ENCODE data around the gene FBXL7. TPM values are rescaled to one million over a fixed set of nuclear protein-coding genes. Genes with fewer than 3 reads are reported as not detected.

Gene FBXL7
- total and polyA plus RNA-seq, 9 of the 15 experiments (the other 6 are each of a cell fraction or from before 2014, with no cell fraction given): 0.04 to 0.08 TPM; not detected in 7

GRCh38 chr5:15783734-15784133 lies 283.8 kb downstream of the FBXL7 start:
- Histone ChIP-seq H4K20me1 (replicated peaks; ENCODE audit: control insufficient read depth, insufficient read depth, low read length) (no peaks in the 10 kb centered on the region), H3K36me3 (ENCODE audit: control insufficient read depth, insufficient read depth, low read length) (no peaks in the 10 kb centered on the region), H3K9me3 (replicated peaks; ENCODE audit: control insufficient read depth, insufficient read depth, low read depth, low read length) (no peaks in the 10 kb centered on the region), H3K27me3 (ENCODE audit: control insufficient read depth in 2 of 2, insufficient read depth in 2 of 2, low read length in 2 of 2) (no peaks in the 10 kb centered on the region), H3K4me3 (no peak overlapping the region), H3K4me2 (ENCODE audit: insufficient read depth, low read length) (no peak overlapping the region), H3K27ac (ENCODE audit: extremely low read depth, low read depth, low read length) (no peak overlapping the region), H2AFZ (ENCODE audit: low read depth, low read length) (no peak overlapping the region), H3K4me1 (replicated peaks in 1 of 2; ENCODE audit: control insufficient read depth in 2 of 2, insufficient read depth in 2 of 2, low read length in 2 of 2) (no peaks in the 10 kb centered on the region), H3K9me1 (ENCODE audit: control insufficient read depth, insufficient read depth, low read length) (no peaks in the 10 kb centered on the region), H3K79me2 (ENCODE audit: control insufficient read depth, insufficient read depth, low read length) (no peaks in the 10 kb centered on the region), H3K9ac (ENCODE audit: insufficient read depth in 1 of 2, low read depth in 2 of 2, low read length in 2 of 2) (no peak overlapping the region)
- TF ChIP-seq MYBL2 (IDR thresholded peaks at IDR 0.05; ENCODE audit: low read depth): no peak
- TF ChIP-seq MYBL2 (CRISPR knock-in tag; IDR thresholded peaks at IDR 0.05; ENCODE audit: borderline replicate concordance): no peak
- TF ChIP-seq NFIC (IDR thresholded peaks at IDR 0.05): peak; percentile 81
- BruUV-seq (replicated peaks): no TSS peak
- DNase-seq (ENCODE audit: extremely low read depth in 1 of 4, low spot score in 3 of 4) (no peak), FAIRE-seq (no peak), ATAC-seq (no peak)
- ChIA-PET POLR2A (no interaction called here), CTCF (ENCODE audit: low intra/inter-chr PET ratio) (no interaction called here)
- in situ Hi-C loops (cut with MboI) (no loop called here), intact Hi-C loops (cut with micrococcal nuclease) (no loop called here)

GRCh38 chr5:15785531-15785981 lies 285.6 kb downstream of the FBXL7 start:
- Histone ChIP-seq H3K36me3 (ENCODE audit: control insufficient read depth, insufficient read depth, low read length) (no peaks in the 10 kb centered on the region), H2AFZ (ENCODE audit: low read depth, low read length) (no peak overlapping the region), H3K27me3 (ENCODE audit: control insufficient read depth in 2 of 2, insufficient read depth in 2 of 2, low read length in 2 of 2) (no peaks in the 10 kb centered on the region), H3K9me3 (replicated peaks; ENCODE audit: control insufficient read depth, insufficient read depth, low read depth, low read length) (no peaks in the 10 kb centered on the region), H3K9me1 (ENCODE audit: control insufficient read depth, insufficient read depth, low read length) (no peaks in the 10 kb centered on the region), H3K4me3 (no peak overlapping the region), H3K27ac (ENCODE audit: extremely low read depth, low read depth, low read length) (no peak overlapping the region), H3K4me1 (replicated peaks in 1 of 2; ENCODE audit: control insufficient read depth in 2 of 2, insufficient read depth in 2 of 2, low read length in 2 of 2) (no peaks in the 10 kb centered on the region), H3K4me2 (ENCODE audit: insufficient read depth, low read length) (no peak overlapping the region), H3K79me2 (ENCODE audit: control insufficient read depth, insufficient read depth, low read length) (no peaks in the 10 kb centered on the region), H4K20me1 (replicated peaks; ENCODE audit: control insufficient read depth, insufficient read depth, low read length) (no peaks in the 10 kb centered on the region), H3K9ac (ENCODE audit: insufficient read depth in 1 of 2, low read depth in 2 of 2, low read length in 2 of 2) (no peak overlapping the region)
- in situ Hi-C loops (cut with MboI) (no loop called here), intact Hi-C loops (cut with micrococcal nuclease) (no loop called here)
- BruUV-seq (replicated peaks): no TSS peak
- no peak for ATAC-seq
- ChIA-PET POLR2A (no interaction called here), CTCF (ENCODE audit: low intra/inter-chr PET ratio) (no interaction called here)
- no peak for TF ChIP-seq HMG20A (CRISPR knock-in tag; conservative IDR thresholded peaks at IDR 0.05)
- no peak for TF ChIP-seq ZNF121 (CRISPR knock-in tag; conservative IDR thresholded peaks at IDR 0.05)
- TF ChIP-seq PYGO2 (tag; IDR thresholded peaks at IDR 0.05): no peak
- TF ChIP-seq HDAC1 (IDR thresholded peaks at IDR 0.05): no peak
- TF ChIP-seq PTRF (tag; IDR thresholded peaks at IDR 0.05): no peak
- TF ChIP-seq SFPQ (IDR thresholded peaks at IDR 0.05; ENCODE audit: low read depth, low read length): no peak
- no peak for TF ChIP-seq RBM17 (IDR thresholded peaks at IDR 0.05; ENCODE audit: borderline replicate concordance, low read depth, low read length)
- no peak for TF ChIP-seq ZNF134 (CRISPR knock-in tag; conservative IDR thresholded peaks at IDR 0.05)
- TF ChIP-seq ZNF764 (CRISPR knock-in tag; IDR thresholded peaks at IDR 0.05; ENCODE audit: low read depth): no peak
- no peak for TF ChIP-seq YY1 (IDR thresholded peaks at IDR 0.05; ENCODE audit: borderline replicate concordance in 1 of 3, control insufficient read depth in 1 of 3, extremely low read depth in 1 of 3, insufficient read depth in 3 of 3, insufficient read length in 1 of 3, insufficient replicate concordance in 2 of 3, low read depth in 1 of 3, low read length in 2 of 3)
- TF ChIP-seq NBN (IDR thresholded peaks at IDR 0.05; ENCODE audit: low read depth): no peak
- TF ChIP-seq SNIP1 (IDR thresholded peaks at IDR 0.05; ENCODE audit: low read depth): no peak
- no peak for TF ChIP-seq WHSC1 (IDR thresholded peaks at IDR 0.05; ENCODE audit: low read length)
- TF ChIP-seq OTX1 (CRISPR knock-in tag; IDR thresholded peaks at IDR 0.05): no peak
- no peak for FAIRE-seq
- WGBS (ENCODE audit: insufficient coverage, low coverage, missing lambda C conversion rate): 4% methylated on average over 5 of the region's 5 CpGs
- no peak for DNase-seq (ENCODE audit: extremely low read depth in 1 of 4, low spot score in 3 of 4)

All from K562 (cell line).